ENCODE measurements around the gene PIM1. TPM values are rescaled to one million over a fixed set of nuclear protein-coding genes. Genes with fewer than 3 reads are reported as not detected.

Gene PIM1
- total and polyA plus RNA-seq, 9 of the 15 experiments (the other 6 are each of a cell fraction or from before 2014, with no cell fraction given): 19.0 to 789 (median 212) TPM

GRCh38 chr6:37212268-37212667, 42.3 kb downstream of the PIM1 start:
- no peak overlapping the region for H3K9ac ChIP-seq (ENCODE audit: insufficient read depth in 1 of 2, low read depth in 2 of 2, low read length in 2 of 2)
- 87% methylated on average over 9 of the region's 9 CpGs for WGBS (ENCODE audit: insufficient coverage, low coverage, missing lambda C conversion rate)
- H3K4me2 ChIP-seq (ENCODE audit: insufficient read depth, low read length): no peak overlapping the region
- no TSS peak for BruUV-seq (replicated peaks)
- ChIA-PET POLR2A (interaction anchor here (1.0 to 1.6 kb wide), 3 partner anchors 10 to 187 kb away, joined by 5 to 10 read pairs (median 5); no protein-coding TSS in a partner anchor), CTCF (ENCODE audit: low intra/inter-chr PET ratio) (interaction anchor here (0.6 to 9.0 kb wide), 3 partner anchors 160 to 192 kb away, joined by 3 to 204 read pairs (median 5); no protein-coding TSS in a partner anchor)
- intact Hi-C loops (cut with micrococcal nuclease): loop anchor here (5.0 to 10.0 kb wide), 2 partner anchors 327 to 445 kb away; partner anchors contain the start of gene C6orf89
- DNase-seq (ENCODE audit: extremely low read depth in 1 of 4, low spot score in 3 of 4) (no peak), ATAC-seq (no peak), FAIRE-seq (no peak)
- no peak overlapping the region for H3K4me3 ChIP-seq
- no peak overlapping the region for H3K27ac ChIP-seq (ENCODE audit: extremely low read depth, low read depth, low read length)
- peaks cover 20 to 32% of the 10 kb centered on the region in 2 experiments for H3K4me1 ChIP-seq (replicated peaks in 1 of 2; ENCODE audit: control insufficient read depth in 2 of 2, insufficient read depth in 2 of 2, low read length in 2 of 2)
- no peaks in the 10 kb centered on the region for H4K20me1 ChIP-seq (replicated peaks; ENCODE audit: control insufficient read depth, insufficient read depth, low read length)
- no peaks in the 10 kb centered on the region for H3K9me1 ChIP-seq (ENCODE audit: control insufficient read depth, insufficient read depth, low read length)
- H3K27me3 ChIP-seq (ENCODE audit: control insufficient read depth in 2 of 2, insufficient read depth in 2 of 2, low read length in 2 of 2): no peaks in the 10 kb centered on the region
- peak overlapping the region; percentile 48; the same call in 1 of the 2 replicates for H2AFZ ChIP-seq (ENCODE audit: low read depth, low read length)
- in situ Hi-C loops (cut with MboI): loop anchor here (5.0 kb wide), 1 partner anchor 100 kb away; no protein-coding TSS in a partner anchor
- no peaks in the 10 kb centered on the region for H3K36me3 ChIP-seq (ENCODE audit: control insufficient read depth, insufficient read depth, low read length)
- TF ChIP-seq ZSCAN32 (CRISPR knock-in tag; IDR thresholded peaks at IDR 0.05) (no peak), MLLT1 (IDR thresholded peaks at IDR 0.05) (0 out of 4 replicates have a peak, but pooled peaks of 1 of the 2 experiments have one; percentile 33)
- H3K9me3 ChIP-seq (replicated peaks; ENCODE audit: control insufficient read depth, insufficient read depth, low read depth, low read length): no peaks in the 10 kb centered on the region
- no peaks in the 10 kb centered on the region for H3K79me2 ChIP-seq (ENCODE audit: control insufficient read depth, insufficient read depth, low read length)

- intact Hi-C loops (cut with micrococcal nuclease): loop anchor here (10.0 kb wide), 1 partner anchor 333 kb away; the partner anchor contains the start of gene C6orf89
- no peak for DNase-seq (ENCODE audit: extremely low read depth in 1 of 4, low spot score in 3 of 4)
- no peaks in the 10 kb centered on the region for H3K9me3 ChIP-seq (replicated peaks; ENCODE audit: control insufficient read depth, insufficient read depth, low read depth, low read length)
- no peaks in the 10 kb centered on the region for H3K79me2 ChIP-seq (ENCODE audit: control insufficient read depth, insufficient read depth, low read length)
- no peaks in the 10 kb centered on the region for H3K27me3 ChIP-seq (ENCODE audit: control insufficient read depth in 2 of 2, insufficient read depth in 2 of 2, low read length in 2 of 2)
- no TSS peak for BruUV-seq (replicated peaks)
- no peak for TF ChIP-seq ZNF311 (CRISPR knock-in tag; IDR thresholded peaks at IDR 0.05)
- TF ChIP-seq ZNF551 (CRISPR knock-in tag; IDR thresholded peaks at IDR 0.05): no peak
- ChIA-PET CTCF (ENCODE audit: low intra/inter-chr PET ratio) (no interaction called here), POLR2A (no interaction called here)
- H3K9me1 ChIP-seq (ENCODE audit: control insufficient read depth, insufficient read depth, low read length): no peaks in the 10 kb centered on the region
- no peaks in the 10 kb centered on the region for H4K20me1 ChIP-seq (replicated peaks; ENCODE audit: control insufficient read depth, insufficient read depth, low read length)
- peaks cover 6 to 12% of the 10 kb centered on the region in 2 experiments; a peak in 4 of 5 replicates for H3K4me1 ChIP-seq (replicated peaks in 1 of 2; ENCODE audit: control insufficient read depth in 2 of 2, insufficient read depth in 2 of 2, low read length in 2 of 2)
- no peak overlapping the region for H3K4me3 ChIP-seq
- no peak overlapping the region for H3K9ac ChIP-seq (ENCODE audit: insufficient read depth in 1 of 2, low read depth in 2 of 2, low read length in 2 of 2)
- no peak overlapping the region for H3K27ac ChIP-seq (ENCODE audit: extremely low read depth, low read depth, low read length)
- no peak for FAIRE-seq
- H3K36me3 ChIP-seq (ENCODE audit: control insufficient read depth, insufficient read depth, low read length): no peaks in the 10 kb centered on the region
- no peak overlapping the region for H2AFZ ChIP-seq (ENCODE audit: low read depth, low read length)
- in situ Hi-C loops (cut with MboI): no loop called here
- 72% methylated on average over 6 of the region's 6 CpGs for WGBS (ENCODE audit: insufficient coverage, low coverage, missing lambda C conversion rate)
- H3K4me2 ChIP-seq (ENCODE audit: insufficient read depth, low read length): no peak overlapping the region
- ATAC-seq: no peak
Measured at GRCh38 chr6:37218061-37218460, 48.1 kb downstream of the PIM1 start.
